Right ventricle myocardium inferior (tissue), 1 donor: ENCODE measurements around the gene PLA2G2A. TPM values are rescaled to one million over a fixed set of nuclear protein-coding genes. Genes with fewer than 3 reads are reported as not detected.
A peak's percentile ranks its signal among the peaks of the same experiment; 100 is the strongest.
"Not testable (repeated sequence)": the region's sequence is repeated elsewhere in the genome, so short reads cannot be mapped to it uniquely, and the experiment has no call there.

ENCODE experiments used
- ATAC-seq: fragments of 200-7000 bp; cut with Tn5 transposase; one replicate; pipeline ENCODE4 v1.9.1; 2020; ENCODE audit warnings: mild to moderate bottlenecking, moderate library complexity
- DNase-seq: peaks from one replicate; pipeline ENCODE4 v3.0.0; 2021; ENCODE audit errors: missing footprints
- intact Hi-C: fragments of 100-400 bp; cut with DNase I; formaldehyde crosslinking; loops from one replicate; pipeline ENCODE4 v1.11.0; 2022
- long read RNA-seq: library from polyadenylated mRNA; unstranded; transcript quantifications from one replicate; pipeline ENCODE4 v2.0.0, GENCODE V29; 2021
- total RNA-seq: library from RNA; stranded (reverse); fragmentation: NEBNext Ultra II Directional; extraction: Animal tissue kit (Norgen Biotek cat#: 25700); gene quantifications from one replicate; pipeline ENCODE4 v1.2.1, GENCODE V29; 2021
- donor health status: DM: no; HTN: yes; CAD: no; lungs with severe emphysema.

Gene PLA2G2A, protein sequence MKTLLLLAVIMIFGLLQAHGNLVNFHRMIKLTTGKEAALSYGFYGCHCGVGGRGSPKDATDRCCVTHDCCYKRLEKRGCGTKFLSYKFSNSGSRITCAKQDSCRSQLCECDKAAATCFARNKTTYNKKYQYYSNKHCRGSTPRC
- total RNA-seq: 332 TPM
- long read RNA-seq, transcript PLA2G2A-202 (5 exons, 974 nt): major isoform, 26 of 33 reads
- long read RNA-seq, partial matches to known transcripts: 6 of 33 reads
- long read RNA-seq, other reads (novel, unspliced or antisense): 1 of 33 reads

DNA sequence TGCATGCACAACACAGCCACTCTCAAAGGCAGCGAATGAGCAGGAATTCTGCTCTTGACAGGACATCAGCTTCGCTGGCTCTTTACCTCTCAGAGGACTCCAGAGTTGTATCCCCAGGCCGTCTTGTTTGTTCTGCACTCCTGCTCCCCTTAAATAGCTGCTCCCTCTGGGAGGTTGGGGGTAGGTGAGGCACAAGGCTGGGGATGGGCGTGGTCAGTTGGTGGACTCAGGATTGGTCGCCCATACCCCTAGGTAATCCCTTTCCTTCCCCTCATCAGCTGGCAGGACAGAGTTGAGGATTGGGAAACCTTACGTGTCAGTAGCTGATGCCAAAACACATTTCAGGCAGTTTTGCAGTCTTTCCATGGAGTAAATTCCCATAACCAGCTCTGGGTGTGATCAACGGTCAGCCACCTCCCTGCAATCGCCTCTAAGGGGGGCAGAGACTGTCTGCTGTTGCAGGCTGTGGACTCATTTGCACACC, at the start of gene PLA2G2A:
Gene PLA2G2A (minus strand): TSS at position 125 of the 484 bp plus-strand sequence. CDS start 845 bp downstream, outside the sequence.
- intact Hi-C loops: loop anchor here (5.0 to 10.0 kb wide), 4 partner anchors 48 to 173 kb away; partner anchors contain the start of gene PLA2G5
- no peak for DNase-seq
- peak; percentile 64 for ATAC-seq

DNA sequence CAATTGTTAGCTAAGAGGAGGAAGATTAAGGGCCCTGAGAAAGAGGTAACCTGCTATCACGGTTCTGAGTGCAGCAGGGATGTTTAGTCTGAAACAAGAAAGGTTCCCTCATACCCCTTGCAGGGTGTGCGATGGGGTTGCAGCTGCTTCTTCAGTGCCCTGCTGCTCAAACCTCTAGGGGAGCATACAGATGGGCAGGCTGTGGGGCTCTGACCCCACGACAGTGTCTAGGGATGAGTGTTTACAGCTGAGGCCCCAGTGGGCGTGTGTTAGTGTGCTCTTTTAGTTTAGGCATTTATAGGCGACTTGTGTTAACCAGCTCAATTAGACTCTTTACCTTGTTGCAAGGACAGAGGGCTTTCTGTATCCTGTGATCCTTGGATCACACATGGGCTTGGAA, 49.3 kb upstream of the PLA2G2A start:
- peak; percentile 61 for DNase-seq
- ATAC-seq: peak; percentile 34
- intact Hi-C loops: loop anchor here (2.0 to 5.0 kb wide), 3 partner anchors 42 to 66 kb away; partner anchors contain the start of genes PLA2G2A and PLA2G5

DNA sequence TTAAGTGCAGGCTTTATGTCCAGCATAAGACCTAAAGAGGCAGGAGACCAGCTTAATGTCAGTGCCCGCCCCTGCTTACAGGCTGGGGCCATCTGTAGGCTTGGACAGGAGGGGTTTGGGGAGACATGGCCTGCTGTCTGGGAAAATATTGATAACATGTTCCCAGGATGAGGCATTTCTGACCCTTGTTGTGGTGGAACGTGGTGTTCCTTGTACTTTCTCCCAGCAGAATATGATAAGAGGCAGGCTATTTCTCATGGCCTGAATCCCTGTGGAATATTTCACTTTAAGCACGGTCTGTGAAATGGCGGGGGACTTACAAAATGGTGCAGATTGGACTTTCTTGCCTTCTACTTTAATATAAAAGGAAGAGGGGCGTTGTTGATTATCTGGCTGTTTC, 48.7 kb upstream of the PLA2G2A start:
- intact Hi-C loops: loop anchor here (2.0 to 5.0 kb wide), 3 partner anchors 43 to 67 kb away; partner anchors contain the start of genes PLA2G2A and PLA2G5
- ATAC-seq (peak; percentile 89), DNase-seq (peak; percentile 71)

DNA sequence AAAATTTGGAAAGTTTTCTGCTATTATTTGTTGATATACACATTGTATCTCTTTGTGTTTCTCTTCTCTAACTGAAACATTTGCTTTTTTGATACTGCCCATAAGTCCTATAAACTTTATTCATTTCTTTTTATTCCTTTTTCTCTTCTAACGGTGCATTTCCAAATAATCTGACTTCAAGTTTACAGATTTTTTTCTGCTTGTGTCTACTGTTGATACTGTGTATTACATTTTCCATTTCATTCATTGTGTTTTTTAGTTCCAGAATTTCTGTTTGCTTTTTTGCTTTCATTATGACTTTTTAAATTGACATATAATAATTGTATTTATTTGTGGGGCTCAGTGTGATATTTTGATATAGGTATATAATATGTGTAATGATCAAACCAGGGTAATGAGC, 38.3 kb upstream of the PLA2G2A start:
- ATAC-seq (no peak), DNase-seq (no peak)
- intact Hi-C loops: no loop called here

DNA sequence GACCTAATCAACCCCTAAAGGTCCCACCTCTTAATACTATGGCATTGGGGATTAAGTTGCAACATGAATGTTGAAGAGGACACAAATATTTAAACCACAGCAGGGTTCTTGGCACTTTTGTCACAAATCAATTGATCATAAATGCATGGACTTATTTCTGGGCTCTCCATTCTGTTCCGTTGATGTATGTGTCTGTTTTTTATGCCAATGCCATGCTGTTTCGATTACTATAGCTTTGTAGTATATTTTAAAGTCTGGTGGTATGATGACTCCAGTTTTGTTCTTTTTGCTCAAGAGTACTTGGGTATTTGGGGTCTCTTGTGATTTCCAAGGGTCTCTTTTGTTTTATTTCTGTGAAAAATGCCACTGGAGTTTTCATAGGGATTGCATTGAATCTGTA, 34.7 kb upstream of the PLA2G2A start:
- ATAC-seq (no peak), DNase-seq (no peak)
- intact Hi-C loops: no loop called here

DNA sequence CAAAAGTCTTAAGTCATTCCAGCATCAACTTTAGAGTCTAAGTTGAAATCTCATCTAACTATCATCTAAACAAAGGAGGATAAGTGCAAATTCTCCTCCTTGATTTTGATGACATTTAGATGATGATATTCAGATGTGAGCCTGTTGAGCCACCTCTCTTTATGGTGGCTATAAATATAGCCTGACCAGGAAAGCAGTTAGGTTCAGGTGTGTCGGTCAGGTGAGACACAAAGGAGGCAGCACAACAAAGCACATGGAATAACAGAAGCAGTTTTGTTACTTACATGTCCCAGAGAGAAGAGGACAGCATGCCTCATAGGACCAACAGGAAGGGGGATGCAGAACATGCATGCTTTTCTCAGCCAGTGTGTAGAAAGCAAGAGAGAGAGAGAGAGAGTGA, 30.6 kb upstream of the PLA2G2A start:
- intact Hi-C loops: no loop called here
- ATAC-seq (no peak), DNase-seq (no peak)

DNA sequence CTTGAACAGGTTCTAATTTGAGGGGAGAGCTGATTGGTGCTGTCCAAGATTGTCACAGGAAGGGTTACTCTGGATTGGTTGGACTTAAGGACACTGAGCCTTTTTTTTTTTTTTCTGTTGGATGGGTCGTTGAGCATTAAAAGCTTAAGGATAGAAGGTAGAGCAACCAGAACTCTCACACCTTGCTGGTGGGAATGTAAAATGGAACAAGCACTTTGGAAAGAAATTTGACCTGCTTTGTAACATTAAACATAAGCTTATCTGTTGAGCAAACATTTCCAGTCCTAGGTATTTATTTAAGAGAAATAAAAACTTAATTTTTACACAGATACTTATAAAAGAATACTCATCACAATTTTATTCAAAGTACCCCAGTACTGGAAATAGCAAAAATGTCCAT, 29.8 kb upstream of the PLA2G2A start:
- intact Hi-C loops: no loop called here
- DNase-seq (no peak), ATAC-seq (no peak)

DNA sequence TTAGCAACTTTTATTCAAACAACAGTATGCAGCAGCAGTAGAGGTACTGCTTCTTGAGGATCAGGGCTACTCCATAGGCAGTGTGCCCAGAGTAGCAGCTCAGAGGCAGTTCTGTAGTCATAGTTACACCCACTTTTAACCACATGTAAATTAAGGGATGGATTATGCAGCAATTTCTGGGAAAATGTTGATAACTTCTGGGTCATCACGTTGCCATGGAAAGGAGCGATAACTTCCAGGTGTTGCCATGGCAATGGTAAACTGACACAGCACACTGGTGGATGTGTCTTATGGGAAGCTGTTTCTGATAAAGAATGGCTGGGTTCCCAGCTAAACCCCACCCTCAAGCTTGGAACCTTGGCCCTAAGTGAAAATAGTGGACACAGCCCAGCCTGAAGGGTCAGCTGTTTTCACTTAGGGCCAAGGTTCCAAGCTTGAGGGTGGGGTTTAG, 29.0 kb upstream of the PLA2G2A start:
- peak; percentile 98 for ATAC-seq
- intact Hi-C loops: no loop called here
- DNase-seq: peak; percentile 65

DNA sequence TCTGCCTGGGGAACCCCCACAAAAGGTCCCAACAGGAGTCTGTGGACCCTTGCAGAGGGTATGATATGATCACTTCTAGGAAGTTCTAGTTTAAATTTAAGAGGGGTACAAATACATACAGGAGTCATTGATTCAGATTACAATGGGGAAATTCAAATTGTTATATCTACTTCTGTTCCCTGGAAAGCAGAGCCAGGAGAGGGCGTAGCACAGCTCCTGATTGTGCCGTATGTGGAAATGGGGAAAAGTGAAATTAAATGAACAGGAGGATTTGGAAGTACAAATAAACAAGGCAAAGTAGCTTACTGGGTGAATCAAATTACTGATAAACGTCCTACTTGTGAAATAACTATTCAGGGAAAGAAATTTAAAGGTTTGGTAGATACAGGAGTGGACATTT, 19.4 kb upstream of the PLA2G2A start:
- ATAC-seq, intact Hi-C loops, DNase-seq: not testable (repeated sequence)

DNA sequence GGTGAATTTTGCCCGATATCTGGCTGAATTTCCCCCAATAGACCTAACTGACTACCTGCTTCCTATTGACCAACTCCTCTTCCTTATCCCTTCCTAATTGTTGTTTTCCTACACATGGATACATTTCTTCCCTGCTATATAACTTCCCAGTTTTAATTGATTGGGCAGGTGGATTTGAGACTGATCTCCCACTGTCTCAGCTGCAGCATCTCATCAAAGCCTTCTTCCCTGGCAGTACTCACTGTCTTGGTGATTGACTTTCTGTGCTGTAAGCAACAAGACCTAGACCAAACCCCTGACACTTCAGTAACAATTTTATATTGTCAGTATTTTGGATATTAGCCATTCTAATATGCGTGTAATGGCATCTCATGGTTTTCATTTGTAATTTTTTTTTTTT, 11.3 kb upstream of the PLA2G2A start:
- DNase-seq (no peak), ATAC-seq (no peak)
- intact Hi-C loops: no loop called here

DNA sequence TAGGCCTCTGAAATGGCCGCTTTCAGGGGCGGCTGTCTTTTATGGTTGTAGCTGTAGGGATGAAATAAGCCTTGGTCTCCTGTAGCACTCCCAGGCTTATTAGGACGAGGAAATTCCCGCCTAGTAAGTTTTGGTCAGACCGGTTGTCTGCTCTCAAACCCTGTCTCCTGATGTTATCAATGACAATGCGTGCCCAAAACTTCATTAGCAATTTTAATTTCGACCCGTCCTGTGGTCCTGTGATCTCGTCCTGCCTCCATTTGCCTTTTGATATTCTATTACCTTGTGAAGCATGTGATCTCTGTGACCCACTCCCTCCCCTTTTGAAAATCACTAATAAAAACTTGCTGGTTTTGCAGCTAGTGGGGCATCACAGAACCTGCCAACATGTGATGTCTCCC, 10.8 kb upstream of the PLA2G2A start:
- ATAC-seq, DNase-seq, intact Hi-C loops: not testable (repeated sequence)

DNA sequence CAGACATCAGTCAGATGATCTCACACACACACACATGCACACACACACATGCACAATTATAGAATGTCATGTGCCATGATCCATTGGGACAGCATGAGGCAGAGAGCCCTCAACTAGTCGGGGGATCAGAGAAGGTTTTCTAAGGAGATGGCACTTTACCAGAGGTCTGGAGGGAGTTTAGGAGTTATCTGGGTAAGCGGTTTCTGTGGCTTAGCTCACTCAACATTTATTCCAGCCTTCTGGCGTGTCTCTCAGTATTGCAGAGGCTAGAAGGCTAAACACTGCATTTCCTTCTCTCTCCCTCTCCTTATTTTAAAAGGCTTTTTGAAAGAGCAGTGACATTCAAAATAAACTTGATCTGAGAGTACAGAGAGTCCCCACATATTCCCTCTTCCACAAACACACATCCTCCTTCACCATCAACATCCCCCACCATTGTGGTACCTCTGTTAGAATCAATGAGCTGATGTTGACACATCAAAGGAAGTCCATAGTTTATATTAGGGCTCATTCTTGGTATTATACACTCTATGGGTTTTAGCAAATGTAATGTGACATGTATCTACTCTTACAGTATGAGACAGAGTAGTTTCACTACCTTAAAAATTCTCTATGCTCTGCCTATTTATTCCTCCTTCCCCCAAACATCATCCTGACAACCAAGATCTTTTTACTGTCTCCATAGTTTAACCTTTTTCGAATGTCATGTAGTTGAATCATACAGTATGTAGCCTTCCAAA, 9.0 kb upstream of the PLA2G2A start:
- ATAC-seq: no peak
- intact Hi-C loops: no loop called here
- no peak for DNase-seq

DNA sequence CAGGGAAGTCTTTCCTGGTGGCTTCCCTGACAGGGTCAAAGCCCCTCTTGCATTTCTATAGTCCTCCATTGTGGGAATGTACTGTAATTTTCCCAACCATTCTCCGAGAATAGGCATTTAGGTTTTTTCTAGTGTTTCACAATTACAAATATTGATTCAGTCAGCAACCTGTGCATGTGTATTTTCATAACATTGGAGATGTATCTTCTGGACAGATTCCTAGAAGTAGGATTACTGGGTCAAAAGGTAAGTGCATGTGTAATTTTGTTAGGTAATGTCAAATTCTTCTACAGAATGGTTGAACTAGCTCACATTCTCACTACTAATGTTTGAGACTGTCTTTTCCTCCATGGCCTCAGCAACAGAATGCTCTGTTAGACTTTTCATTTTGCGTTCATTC, 8.3 kb upstream of the PLA2G2A start:
- intact Hi-C loops: no loop called here
- no peak for DNase-seq
- ATAC-seq: no peak

DNA sequence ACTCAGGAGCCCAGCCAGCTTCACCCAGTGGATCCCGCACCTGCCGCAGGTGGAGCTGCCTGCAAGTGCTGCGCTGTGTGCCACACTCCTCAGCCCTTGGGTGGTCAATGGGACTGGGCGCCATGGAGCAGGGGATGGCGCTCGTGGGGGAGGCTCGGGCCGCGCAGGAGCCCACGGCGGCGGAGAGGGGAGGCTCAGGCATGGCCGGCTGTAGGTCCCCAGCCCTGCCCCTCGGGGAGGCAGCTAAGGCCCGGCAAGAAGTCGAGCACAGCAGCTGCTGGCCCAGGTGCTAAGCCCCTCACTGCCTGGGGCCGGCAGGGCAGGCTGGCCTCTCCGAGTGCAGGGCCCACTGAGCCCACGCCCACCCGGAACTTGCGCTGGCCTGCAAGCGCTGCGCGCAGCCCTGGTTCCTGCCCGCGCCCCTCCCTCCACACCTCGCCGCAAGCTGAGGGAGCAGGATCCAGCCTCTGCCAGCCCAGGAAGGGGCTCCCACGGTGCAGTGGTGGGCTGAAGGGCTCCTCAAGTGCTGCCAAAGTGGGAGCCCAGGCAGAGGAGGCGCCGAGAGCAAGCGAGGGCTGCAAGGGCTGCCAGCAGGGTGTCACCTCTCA, 5.1 kb upstream of the PLA2G2A start:
- DNase-seq: peak; percentile 53
- intact Hi-C loops, ATAC-seq: not testable (repeated sequence)

DNA sequence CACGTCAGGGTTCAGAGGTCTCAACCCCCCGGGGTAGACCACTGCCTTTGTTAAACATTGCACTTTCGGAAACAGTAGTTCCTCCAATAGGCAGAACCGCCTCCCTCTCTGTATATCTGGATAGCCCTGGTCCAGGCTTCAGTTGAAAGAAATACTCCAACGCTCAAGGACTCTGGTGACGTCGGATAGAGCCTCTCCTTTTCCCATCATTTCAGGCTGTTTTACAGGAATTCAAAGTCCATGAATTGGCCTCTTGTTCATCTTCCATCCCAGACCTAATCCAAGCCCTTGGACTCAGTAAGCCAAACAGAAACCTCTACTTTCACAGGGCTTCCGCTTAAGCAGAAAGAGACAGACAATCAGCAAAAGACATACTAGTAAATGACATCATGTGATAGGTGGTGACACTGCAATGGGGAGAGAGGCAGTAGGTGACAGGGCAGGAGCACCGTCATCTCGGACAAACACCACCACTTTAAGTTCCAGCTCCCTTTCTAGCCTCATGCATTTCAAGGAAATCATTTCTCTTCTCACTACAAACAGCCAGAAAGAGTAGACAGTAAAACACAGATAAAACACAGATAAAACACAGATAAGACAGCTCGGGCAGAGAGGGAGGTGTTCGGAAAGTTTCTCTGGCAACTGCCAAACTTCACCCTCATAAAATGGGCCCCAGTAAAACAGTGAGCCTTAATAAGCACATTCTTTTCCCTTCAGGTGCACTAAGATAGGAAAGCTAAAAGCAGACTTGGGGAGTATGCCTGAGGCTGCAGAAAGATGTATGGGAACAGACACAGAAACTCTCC, 2.3 kb upstream of the PLA2G2A start:
- intact Hi-C loops: no loop called here
- DNase-seq (no peak), ATAC-seq (peak; percentile 38)

DNA sequence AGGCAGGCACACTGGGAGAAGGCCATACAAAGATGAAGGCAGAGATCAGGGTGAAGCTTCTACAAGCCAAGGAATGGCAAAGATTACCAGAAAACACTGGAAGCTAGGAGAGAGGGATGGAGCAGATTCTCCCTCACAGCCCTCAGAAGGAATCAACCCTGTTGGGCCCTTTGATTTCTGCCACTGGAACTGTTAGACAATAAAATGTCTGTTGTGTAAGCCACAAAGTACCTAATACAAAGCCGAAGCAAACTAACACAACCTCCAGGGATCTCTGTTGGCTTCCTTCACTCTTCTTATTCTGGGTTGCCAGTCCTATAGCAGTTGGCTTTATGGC, 1.7 kb upstream of the PLA2G2A start:
- ATAC-seq: peak; percentile 1
- intact Hi-C loops: no loop called here

DNA sequence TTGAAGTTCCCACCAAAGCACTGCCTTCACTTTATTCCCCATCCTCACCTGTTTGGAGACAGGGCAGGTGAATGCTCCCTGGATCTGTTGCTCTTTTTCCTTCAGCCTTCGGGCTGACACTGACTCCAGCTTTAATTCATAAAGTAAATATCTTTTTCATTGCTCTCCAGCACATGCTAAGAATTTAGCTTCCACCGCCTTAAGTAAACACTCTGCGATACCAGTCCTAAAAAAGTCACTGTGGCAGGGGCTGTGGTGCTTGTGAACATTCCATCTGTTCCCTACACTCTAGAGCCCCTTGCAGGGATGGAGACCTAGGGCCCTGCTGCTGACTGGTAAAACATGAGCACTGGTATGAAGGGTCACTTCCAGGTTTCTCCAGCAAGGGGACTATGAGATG, 896 bp upstream of the PLA2G2A start:
- intact Hi-C loops: no loop called here
- ATAC-seq (no peak), DNase-seq (no peak)

More for the DNA sequence above, 1.7 kb upstream of the PLA2G2A start:
- DNase-seq: no peak

DNA sequence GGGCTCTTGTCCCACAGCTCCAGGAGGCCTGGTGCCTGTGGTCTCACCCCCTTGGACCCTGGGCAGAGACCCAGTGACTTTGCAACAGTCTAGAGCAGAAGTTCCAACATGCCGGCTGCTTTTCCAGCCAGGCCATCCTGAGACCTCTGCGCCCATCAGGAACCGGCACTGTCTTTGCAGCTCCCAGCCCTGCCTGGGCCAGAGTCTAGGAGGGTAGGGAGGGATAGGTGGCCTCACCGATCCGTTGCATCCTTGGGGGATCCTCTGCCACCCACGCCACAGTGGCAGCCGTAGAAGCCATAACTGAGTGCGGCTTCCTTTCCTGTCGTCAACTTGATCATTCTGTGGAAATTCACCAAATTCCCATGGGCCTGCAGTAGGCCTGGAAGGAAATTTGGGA, 1.3 kb downstream of the PLA2G2A start:
- no peak for ATAC-seq
- intact Hi-C loops: loop anchor here (5.0 to 10.0 kb wide), 4 partner anchors 49 to 174 kb away; partner anchors contain the start of gene PLA2G5
- peak; percentile 58 for DNase-seq
